ENCODE results near the gene SYN1.

DNA sequence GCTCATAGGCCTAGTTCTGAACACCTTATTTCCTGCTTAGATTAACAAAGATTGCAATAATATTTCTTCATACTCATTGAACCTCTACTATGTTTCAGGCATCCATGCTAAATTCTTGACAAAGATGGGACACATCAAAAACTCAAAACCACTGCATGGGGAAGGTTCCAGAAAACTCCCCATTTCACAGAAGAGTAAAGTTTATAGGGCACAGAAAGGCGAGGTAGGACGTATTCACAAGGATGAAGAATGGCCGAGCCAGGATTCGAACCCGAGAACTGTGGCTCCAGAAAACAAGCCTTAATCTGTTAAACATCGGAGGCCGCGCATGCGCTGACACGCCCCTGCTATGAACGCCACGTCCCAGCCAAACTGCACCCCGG, 38.6 kb upstream of the SYN1 start:
- peak; percentile 40 for TF ChIP-seq POLR2AphosphoS5 (IDR thresholded peaks at IDR 0.05)
- TF ChIP-seq, protein P1, sequence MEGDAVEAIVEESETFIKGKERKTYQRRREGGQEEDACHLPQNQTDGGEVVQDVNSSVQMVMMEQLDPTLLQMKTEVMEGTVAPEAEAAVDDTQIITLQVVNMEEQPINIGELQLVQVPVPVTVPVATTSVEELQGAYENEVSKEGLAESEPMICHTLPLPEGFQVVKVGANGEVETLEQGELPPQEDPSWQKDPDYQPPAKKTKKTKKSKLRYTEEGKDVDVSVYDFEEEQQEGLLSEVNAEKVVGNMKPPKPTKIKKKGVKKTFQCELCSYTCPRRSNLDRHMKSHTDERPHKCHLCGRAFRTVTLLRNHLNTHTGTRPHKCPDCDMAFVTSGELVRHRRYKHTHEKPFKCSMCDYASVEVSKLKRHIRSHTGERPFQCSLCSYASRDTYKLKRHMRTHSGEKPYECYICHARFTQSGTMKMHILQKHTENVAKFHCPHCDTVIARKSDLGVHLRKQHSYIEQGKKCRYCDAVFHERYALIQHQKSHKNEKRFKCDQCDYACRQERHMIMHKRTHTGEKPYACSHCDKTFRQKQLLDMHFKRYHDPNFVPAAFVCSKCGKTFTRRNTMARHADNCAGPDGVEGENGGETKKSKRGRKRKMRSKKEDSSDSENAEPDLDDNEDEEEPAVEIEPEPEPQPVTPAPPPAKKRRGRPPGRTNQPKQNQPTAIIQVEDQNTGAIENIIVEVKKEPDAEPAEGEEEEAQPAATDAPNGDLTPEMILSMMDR (IDR thresholded peaks at IDR 0.05): no peak
